ENCODE measurements around the gene GALNT9.

DNA sequence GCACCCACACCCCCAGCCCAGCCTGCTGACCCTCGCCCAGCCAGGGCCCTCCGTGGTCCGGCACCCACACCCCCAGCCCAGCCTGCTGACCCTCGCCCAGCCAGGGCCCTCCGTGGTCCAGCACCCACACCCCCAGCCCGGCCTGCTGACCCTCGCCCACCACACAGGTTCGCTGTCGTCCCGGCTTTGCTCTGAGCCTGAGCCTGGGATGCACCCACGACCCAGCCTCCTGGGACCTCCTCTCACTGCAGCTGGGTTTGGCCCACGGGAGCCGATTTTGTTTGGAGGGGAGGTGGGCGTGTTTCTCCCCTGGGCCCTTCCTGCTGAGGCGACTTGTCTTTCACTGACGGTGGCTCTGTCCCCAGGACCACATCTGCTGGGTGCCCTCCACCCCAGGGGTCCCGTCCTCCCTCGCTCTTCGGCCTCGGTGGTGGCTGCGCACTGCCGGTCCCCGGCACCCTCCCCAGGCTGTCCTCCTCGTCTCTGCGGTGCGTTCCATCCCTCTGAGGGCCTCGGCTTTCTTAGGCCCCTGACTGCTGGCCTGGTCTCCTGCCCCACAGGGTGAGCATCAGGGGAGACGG is 83.8 kb downstream of the GALNT9 start:
- TF ChIP-seq POLR2AphosphoS5 (IDR thresholded peaks at IDR 0.05; ENCODE audit: low read depth, low read length) (no peak), NRF1 (IDR thresholded peaks at IDR 0.05; ENCODE audit: low read depth, low read length) (no peak), MXI1 (IDR thresholded peaks at IDR 0.05; ENCODE audit: low read depth, low read length) (no peak), EP300 (IDR thresholded peaks at IDR 0.05; ENCODE audit: borderline replicate concordance in 1 of 2, low read depth in 1 of 2, low read length in 1 of 2) (no peak), FOXM1 (IDR thresholded peaks at IDR 0.05; ENCODE audit: low read depth) (no peak), FOXJ3 (CRISPR knock-in tag; IDR thresholded peaks at IDR 0.05) (no peak)
- TF ChIP-seq, protein P1, sequence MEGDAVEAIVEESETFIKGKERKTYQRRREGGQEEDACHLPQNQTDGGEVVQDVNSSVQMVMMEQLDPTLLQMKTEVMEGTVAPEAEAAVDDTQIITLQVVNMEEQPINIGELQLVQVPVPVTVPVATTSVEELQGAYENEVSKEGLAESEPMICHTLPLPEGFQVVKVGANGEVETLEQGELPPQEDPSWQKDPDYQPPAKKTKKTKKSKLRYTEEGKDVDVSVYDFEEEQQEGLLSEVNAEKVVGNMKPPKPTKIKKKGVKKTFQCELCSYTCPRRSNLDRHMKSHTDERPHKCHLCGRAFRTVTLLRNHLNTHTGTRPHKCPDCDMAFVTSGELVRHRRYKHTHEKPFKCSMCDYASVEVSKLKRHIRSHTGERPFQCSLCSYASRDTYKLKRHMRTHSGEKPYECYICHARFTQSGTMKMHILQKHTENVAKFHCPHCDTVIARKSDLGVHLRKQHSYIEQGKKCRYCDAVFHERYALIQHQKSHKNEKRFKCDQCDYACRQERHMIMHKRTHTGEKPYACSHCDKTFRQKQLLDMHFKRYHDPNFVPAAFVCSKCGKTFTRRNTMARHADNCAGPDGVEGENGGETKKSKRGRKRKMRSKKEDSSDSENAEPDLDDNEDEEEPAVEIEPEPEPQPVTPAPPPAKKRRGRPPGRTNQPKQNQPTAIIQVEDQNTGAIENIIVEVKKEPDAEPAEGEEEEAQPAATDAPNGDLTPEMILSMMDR (IDR thresholded peaks at IDR 0.05) = no peak
- TF ChIP-seq, protein P2, sequence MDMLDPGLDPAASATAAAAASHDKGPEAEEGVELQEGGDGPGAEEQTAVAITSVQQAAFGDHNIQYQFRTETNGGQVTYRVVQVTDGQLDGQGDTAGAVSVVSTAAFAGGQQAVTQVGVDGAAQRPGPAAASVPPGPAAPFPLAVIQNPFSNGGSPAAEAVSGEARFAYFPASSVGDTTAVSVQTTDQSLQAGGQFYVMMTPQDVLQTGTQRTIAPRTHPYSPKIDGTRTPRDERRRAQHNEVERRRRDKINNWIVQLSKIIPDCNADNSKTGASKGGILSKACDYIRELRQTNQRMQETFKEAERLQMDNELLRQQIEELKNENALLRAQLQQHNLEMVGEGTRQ (IDR thresholded peaks at IDR 0.05; ENCODE audit: borderline replicate concordance, low read depth, low read length) = no peak
- TF ChIP-seq, protein P3, sequence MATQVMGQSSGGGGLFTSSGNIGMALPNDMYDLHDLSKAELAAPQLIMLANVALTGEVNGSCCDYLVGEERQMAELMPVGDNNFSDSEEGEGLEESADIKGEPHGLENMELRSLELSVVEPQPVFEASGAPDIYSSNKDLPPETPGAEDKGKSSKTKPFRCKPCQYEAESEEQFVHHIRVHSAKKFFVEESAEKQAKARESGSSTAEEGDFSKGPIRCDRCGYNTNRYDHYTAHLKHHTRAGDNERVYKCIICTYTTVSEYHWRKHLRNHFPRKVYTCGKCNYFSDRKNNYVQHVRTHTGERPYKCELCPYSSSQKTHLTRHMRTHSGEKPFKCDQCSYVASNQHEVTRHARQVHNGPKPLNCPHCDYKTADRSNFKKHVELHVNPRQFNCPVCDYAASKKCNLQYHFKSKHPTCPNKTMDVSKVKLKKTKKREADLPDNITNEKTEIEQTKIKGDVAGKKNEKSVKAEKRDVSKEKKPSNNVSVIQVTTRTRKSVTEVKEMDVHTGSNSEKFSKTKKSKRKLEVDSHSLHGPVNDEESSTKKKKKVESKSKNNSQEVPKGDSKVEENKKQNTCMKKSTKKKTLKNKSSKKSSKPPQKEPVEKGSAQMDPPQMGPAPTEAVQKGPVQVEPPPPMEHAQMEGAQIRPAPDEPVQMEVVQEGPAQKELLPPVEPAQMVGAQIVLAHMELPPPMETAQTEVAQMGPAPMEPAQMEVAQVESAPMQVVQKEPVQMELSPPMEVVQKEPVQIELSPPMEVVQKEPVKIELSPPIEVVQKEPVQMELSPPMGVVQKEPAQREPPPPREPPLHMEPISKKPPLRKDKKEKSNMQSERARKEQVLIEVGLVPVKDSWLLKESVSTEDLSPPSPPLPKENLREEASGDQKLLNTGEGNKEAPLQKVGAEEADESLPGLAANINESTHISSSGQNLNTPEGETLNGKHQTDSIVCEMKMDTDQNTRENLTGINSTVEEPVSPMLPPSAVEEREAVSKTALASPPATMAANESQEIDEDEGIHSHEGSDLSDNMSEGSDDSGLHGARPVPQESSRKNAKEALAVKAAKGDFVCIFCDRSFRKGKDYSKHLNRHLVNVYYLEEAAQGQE (IDR thresholded peaks at IDR 0.05; ENCODE audit: low read depth, low read length) = no peak
- TF ChIP-seq, protein P4, sequence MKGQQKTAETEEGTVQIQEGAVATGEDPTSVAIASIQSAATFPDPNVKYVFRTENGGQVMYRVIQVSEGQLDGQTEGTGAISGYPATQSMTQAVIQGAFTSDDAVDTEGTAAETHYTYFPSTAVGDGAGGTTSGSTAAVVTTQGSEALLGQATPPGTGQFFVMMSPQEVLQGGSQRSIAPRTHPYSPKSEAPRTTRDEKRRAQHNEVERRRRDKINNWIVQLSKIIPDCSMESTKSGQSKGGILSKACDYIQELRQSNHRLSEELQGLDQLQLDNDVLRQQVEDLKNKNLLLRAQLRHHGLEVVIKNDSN (IDR thresholded peaks at IDR 0.05; ENCODE audit: borderline replicate concordance, low read depth) = no peak

Data from SK-N-SH (cell line).